A549 treated with Hydrocortisone at 1 μM for 4 hours (cell line): ENCODE measurements around the gene UGT1A5. TPM values are rescaled to one million over a fixed set of nuclear protein-coding genes. Genes with fewer than 3 reads are reported as not detected.

Experiments
- total RNA-seq: library from RNA; stranded (reverse); fragments of 200-300 nt; extraction: Qiagen RNA extraction; gene quantifications from 5 replicates; pipeline ENCODE4 v1.2.3, GENCODE V29; 2022

Gene UGT1A5
- total RNA-seq: 0.08 to 0.13 TPM in 2 of 5 replicates, not detected in the others

GRCh38 chr2:233712611-233713261 is at the start of gene UGT1A5:
UGT1A5 (plus strand) TSS chr2:233712907; CDS start chr2:233712992, 85 bp downstream.

GRCh38 chr2:233671290-233672161 is 41.2 kb upstream of the UGT1A5 start, which contains the start of gene UGT1A9:
UGT1A9 (plus strand) TSS chr2:233671898; CDS start chr2:233671935, 37 bp downstream.

GRCh38 chr2:233681521-233682099 is 31.1 kb upstream of the UGT1A5 start, which contains the start of gene UGT1A7:
UGT1A7 (plus strand) TSS chr2:233681901; CDS start chr2:233681938, 37 bp downstream.

GRCh38 chr2:233692648-233693047 is 20.1 kb upstream of the UGT1A5 start, which contains the start of gene UGT1A6:
UGT1A6 (plus strand) TSS chr2:233692890; CDS start chr2:233693005, 115 bp downstream.

GRCh38 chr2:233718552-233718951 is 5.8 kb downstream of the UGT1A5 start, which contains the start of gene UGT1A4:
UGT1A4 (plus strand) TSS chr2:233718736; CDS start chr2:233718821, 85 bp downstream.

GRCh38 chr2:233728723-233729301 is 16.1 kb downstream of the UGT1A5 start, which contains the start of gene UGT1A3:
UGT1A3 (plus strand) TSS chr2:233729042; CDS start chr2:233729127, 85 bp downstream.

GRCh38 chr2:233760043-233760442 is 47.3 kb downstream of the UGT1A5 start, which contains the start of gene UGT1A1:
UGT1A1 (plus strand) TSS chr2:233760270; CDS start chr2:233760288, 18 bp downstream.

GRCh38 chr2:233778030-233778429 is 65.3 kb downstream of the UGT1A5 start, which contains the start of gene MROH2A:
MROH2A (plus strand) TSS chr2:233778330; CDS start chr2:233779359, 1,029 bp downstream.

Other genes starting within 250 kb of the UGT1A5 start
- 23.2 to 26.7 TPM (median 23.9 TPM) in 5 replicates for gene USP40, start 146.1 kb upstream of the UGT1A5 start, total RNA-seq
- 0.05 to 0.06 TPM in 2 of 5 replicates, not detected in the others for gene UGT1A8, start 95.3 kb upstream of the UGT1A5 start, total RNA-seq
- gene UGT1A10, start 76.5 kb upstream of the UGT1A5 start, total RNA-seq: 0.08 to 0.09 TPM in 2 of 5 replicates, not detected in the others
- 3.6 to 6.4 TPM (median 4.2 TPM) in 5 replicates for gene UGT1A9, start 41.0 kb upstream of the UGT1A5 start, total RNA-seq
- gene UGT1A7, start 31.0 kb upstream of the UGT1A5 start, total RNA-seq: 2.9 to 4.8 TPM (median 3.8 TPM) in 5 replicates
- gene UGT1A6, start 20.0 kb upstream of the UGT1A5 start, total RNA-seq: 0.47 to 1.5 TPM (median 1.1 TPM) in 5 replicates
- gene UGT1A4, start 5.8 kb downstream of the UGT1A5 start, total RNA-seq: 0.06 to 0.16 TPM (median 0.10 TPM) in 4 of 5 replicates, not detected in the other
- gene UGT1A3, start 16.1 kb downstream of the UGT1A5 start, total RNA-seq: 0.06 to 0.20 TPM (median 0.14 TPM) in 4 of 5 replicates, not detected in the other
- gene UGT1A1, start 47.4 kb downstream of the UGT1A5 start, total RNA-seq: 0.56 to 1.1 TPM (median 0.91 TPM) in 5 replicates
- 0.12 to 0.29 TPM (median 0.21 TPM) in 4 of 5 replicates, not detected in the other for gene MROH2A, start 65.4 kb downstream of the UGT1A5 start, total RNA-seq
- 52.3 to 59.6 TPM (median 55.7 TPM) in 5 replicates for gene HJURP, start 141.6 kb downstream of the UGT1A5 start, total RNA-seq
- 0.09 to 0.52 TPM (median 0.29 TPM) in 5 replicates for gene TRPM8, start 204.5 kb downstream of the UGT1A5 start, total RNA-seq